ENCODE data around the gene CNTNAP2. TPM values are rescaled to one million over a fixed set of nuclear protein-coding genes. Genes with fewer than 3 reads are reported as not detected.

CNTNAP2 gene
- total RNA-seq, 2 experiments from 2014 or later, result 0.28 TPM; not detected in 1

DNA sequence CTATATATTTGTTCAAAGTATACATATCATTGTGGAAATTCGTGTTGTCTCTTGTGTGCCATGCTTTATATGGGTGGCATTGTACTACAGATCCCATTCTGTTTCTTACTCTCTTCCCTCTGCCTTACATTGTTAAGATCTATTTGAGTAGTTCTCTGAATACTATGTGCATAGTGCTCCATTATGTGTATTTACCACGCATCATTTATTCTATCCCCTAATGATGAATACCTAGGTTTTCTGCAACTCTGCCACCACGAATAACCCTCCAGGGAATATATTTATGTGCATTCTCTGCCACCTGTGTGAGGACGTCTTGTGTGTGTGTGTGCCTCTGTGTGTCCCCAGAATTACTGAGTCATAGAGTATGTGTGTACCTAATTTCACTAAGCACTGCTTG, 2042.7 kb downstream of the CNTNAP2 start:
- Histone ChIP-seq H3K4me3 (ENCODE audit: low read depth, low read length, poor library complexity, severe bottlenecking) (no peak overlapping the region), H4K20me1 (ENCODE audit: insufficient read depth, low read length) (no peaks in the 10 kb centered on the region), H3K27ac (ENCODE audit: low read depth, low read length, poor library complexity, severe bottlenecking) (no peak overlapping the region), H3K4me2 (ENCODE audit: low read length) (no peak overlapping the region), H3K9me3 (ENCODE audit: low read length) (no peaks in the 10 kb centered on the region), H2AFZ (ENCODE audit: low read length) (no peak overlapping the region), H3K36me3 (ENCODE audit: insufficient read depth, low read length) (no peaks in the 10 kb centered on the region), H3K79me2 (ENCODE audit: insufficient read depth, low read depth, low read length) (no peaks in the 10 kb centered on the region), H3K4me1 (ENCODE audit: insufficient read depth, low read length, poor library complexity, severe bottlenecking) (no peaks in the 10 kb centered on the region), H3K9me2 (ENCODE audit: insufficient read depth, low read length) (no peaks in the 10 kb centered on the region)
- ChIA-PET CTCF (ENCODE audit: unreplicated experiment) (no interaction called here), POLR2A (no interaction called here)
- DNase-seq (ENCODE audit: low spot score), result no peak
- TF ChIP-seq, protein P1, sequence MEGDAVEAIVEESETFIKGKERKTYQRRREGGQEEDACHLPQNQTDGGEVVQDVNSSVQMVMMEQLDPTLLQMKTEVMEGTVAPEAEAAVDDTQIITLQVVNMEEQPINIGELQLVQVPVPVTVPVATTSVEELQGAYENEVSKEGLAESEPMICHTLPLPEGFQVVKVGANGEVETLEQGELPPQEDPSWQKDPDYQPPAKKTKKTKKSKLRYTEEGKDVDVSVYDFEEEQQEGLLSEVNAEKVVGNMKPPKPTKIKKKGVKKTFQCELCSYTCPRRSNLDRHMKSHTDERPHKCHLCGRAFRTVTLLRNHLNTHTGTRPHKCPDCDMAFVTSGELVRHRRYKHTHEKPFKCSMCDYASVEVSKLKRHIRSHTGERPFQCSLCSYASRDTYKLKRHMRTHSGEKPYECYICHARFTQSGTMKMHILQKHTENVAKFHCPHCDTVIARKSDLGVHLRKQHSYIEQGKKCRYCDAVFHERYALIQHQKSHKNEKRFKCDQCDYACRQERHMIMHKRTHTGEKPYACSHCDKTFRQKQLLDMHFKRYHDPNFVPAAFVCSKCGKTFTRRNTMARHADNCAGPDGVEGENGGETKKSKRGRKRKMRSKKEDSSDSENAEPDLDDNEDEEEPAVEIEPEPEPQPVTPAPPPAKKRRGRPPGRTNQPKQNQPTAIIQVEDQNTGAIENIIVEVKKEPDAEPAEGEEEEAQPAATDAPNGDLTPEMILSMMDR (conservative IDR thresholded peaks at IDR 0.05; ENCODE audit: low read length), result no peak
- TF ChIP-seq EZH2phosphoT487 (IDR thresholded peaks at IDR 0.05; ENCODE audit: borderline replicate concordance, low read depth, low read length), result no peak
- intact Hi-C loops (cut with micrococcal nuclease; ENCODE audit: unreplicated experiment), result no loop called here
- no TSS peak for BruUV-seq (replicated peaks)

DNA sequence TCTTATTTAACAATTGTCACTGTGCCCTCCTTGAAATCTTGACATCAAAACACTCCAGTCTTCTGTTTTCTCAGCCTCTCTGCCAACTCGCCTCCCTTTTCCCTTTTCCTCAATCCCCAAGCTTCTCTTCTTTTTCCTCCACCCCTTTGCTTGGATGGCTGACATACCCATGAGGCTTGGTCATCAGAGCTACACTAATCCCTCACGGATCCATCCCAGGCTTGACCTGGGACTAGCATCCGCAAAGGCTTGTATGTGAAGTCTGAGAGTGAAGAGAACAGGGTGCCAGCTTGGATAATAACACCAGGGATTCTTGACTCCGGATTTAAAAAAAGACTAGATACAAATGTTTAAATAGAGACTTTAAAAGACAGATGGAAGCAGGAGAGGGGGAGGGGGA, 2045.2 kb downstream of the CNTNAP2 start:
- Histone ChIP-seq H3K9me2 (ENCODE audit: insufficient read depth, low read length) (no peaks in the 10 kb centered on the region), H3K36me3 (ENCODE audit: insufficient read depth, low read length) (no peaks in the 10 kb centered on the region), H4K20me1 (ENCODE audit: insufficient read depth, low read length) (no peaks in the 10 kb centered on the region), H3K4me2 (ENCODE audit: low read length) (no peak overlapping the region), H2AFZ (ENCODE audit: low read length) (no peak overlapping the region), H3K79me2 (ENCODE audit: insufficient read depth, low read depth, low read length) (no peaks in the 10 kb centered on the region), H3K4me1 (ENCODE audit: insufficient read depth, low read length, poor library complexity, severe bottlenecking) (no peaks in the 10 kb centered on the region), H3K9me3 (ENCODE audit: low read length) (no peaks in the 10 kb centered on the region), H3K4me3 (ENCODE audit: low read depth, low read length, poor library complexity, severe bottlenecking) (no peak overlapping the region), H3K27ac (ENCODE audit: low read depth, low read length, poor library complexity, severe bottlenecking) (no peak overlapping the region)
- ChIA-PET POLR2A (interaction anchor here (0.5 kb wide), 1 partner anchor 1171 kb away, joined by 3 read pairs; no protein-coding TSS in a partner anchor), CTCF (ENCODE audit: unreplicated experiment) (no interaction called here)
- no TSS peak for BruUV-seq (replicated peaks)
- TF ChIP-seq EZH2phosphoT487 (IDR thresholded peaks at IDR 0.05; ENCODE audit: borderline replicate concordance, low read depth, low read length), result no peak
- TF ChIP-seq, protein P1 (conservative IDR thresholded peaks at IDR 0.05; ENCODE audit: low read length), result no peak
- intact Hi-C loops (cut with micrococcal nuclease; ENCODE audit: unreplicated experiment), result no loop called here
- DNase-seq (ENCODE audit: low spot score), result no peak

DNA sequence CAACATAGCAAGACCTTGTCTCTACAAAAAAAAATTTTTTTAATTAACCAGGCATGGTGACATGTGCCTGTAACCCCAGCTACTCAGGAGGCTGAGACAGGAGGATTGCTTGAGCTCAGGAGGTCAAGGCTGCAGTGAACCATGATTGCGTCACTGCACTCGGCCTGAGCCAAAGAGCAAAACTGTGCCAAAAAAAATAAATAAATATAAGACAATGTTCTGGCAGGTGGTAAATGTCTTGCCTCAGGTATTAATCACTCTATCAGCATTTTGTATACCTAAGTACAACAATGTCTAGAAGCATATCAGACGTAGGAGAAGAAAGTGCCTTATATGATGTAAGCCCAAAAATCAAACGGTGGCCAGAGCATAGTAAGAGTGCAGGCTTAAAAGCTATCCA, 2046.2 kb downstream of the CNTNAP2 start:
- H4K20me1 ChIP-seq (ENCODE audit: insufficient read depth, low read length), result no peaks in the 10 kb centered on the region
- no peaks in the 10 kb centered on the region for H3K9me3 ChIP-seq (ENCODE audit: low read length)
- ChIA-PET CTCF (ENCODE audit: unreplicated experiment) (no interaction called here), POLR2A (interaction anchor here (0.7 kb wide), 1 partner anchor 10 kb away, joined by 3 read pairs; no protein-coding TSS in a partner anchor)
- no peak overlapping the region for H3K27ac ChIP-seq (ENCODE audit: low read depth, low read length, poor library complexity, severe bottlenecking)
- no peak overlapping the region for H3K4me3 ChIP-seq (ENCODE audit: low read depth, low read length, poor library complexity, severe bottlenecking)
- TF ChIP-seq, protein P1 (conservative IDR thresholded peaks at IDR 0.05; ENCODE audit: low read length), result no peak
- TF ChIP-seq EZH2phosphoT487 (IDR thresholded peaks at IDR 0.05; ENCODE audit: borderline replicate concordance, low read depth, low read length), result no peak
- H3K4me1 ChIP-seq (ENCODE audit: insufficient read depth, low read length, poor library complexity, severe bottlenecking), result no peaks in the 10 kb centered on the region
- H3K36me3 ChIP-seq (ENCODE audit: insufficient read depth, low read length), result no peaks in the 10 kb centered on the region
- intact Hi-C loops (cut with micrococcal nuclease; ENCODE audit: unreplicated experiment), result no loop called here
- no TSS peak for BruUV-seq (replicated peaks)
- no peak overlapping the region for H2AFZ ChIP-seq (ENCODE audit: low read length)
- no peaks in the 10 kb centered on the region for H3K9me2 ChIP-seq (ENCODE audit: insufficient read depth, low read length)
- H3K79me2 ChIP-seq (ENCODE audit: insufficient read depth, low read depth, low read length), result no peaks in the 10 kb centered on the region
- no peak overlapping the region for H3K4me2 ChIP-seq (ENCODE audit: low read length)
- no peak for DNase-seq (ENCODE audit: low spot score)
